Fibroblast of lung (primary cell): ENCODE measurements around the gene EPB41L1. TPM values are rescaled to one million over a fixed set of nuclear protein-coding genes. Genes with fewer than 3 reads are reported as not detected.
A peak's percentile ranks its signal among the peaks of the same experiment; 100 is the strongest.

Source experiments
- DNase-seq, 2 donors: peaks; one replicate each; pipeline versions ENCODE4 v3.0.0 to v3.0.0-alpha.2; 2010; ENCODE audit warnings: low read depth in 2 of 2
- H2AFZ ChIP-seq: 2 replicates; pipeline ENCODE4 v1.5.1; 2012; ENCODE audit warnings: low read length, control low read depth, inconsistent platforms
- H3K27ac ChIP-seq: 2 replicates; pipeline ENCODE4 v1.5.1; 2011; ENCODE audit warnings: low read length, control low read depth; ENCODE audit not compliant: insufficient read depth
- H3K27me3 ChIP-seq: 2 replicates; pipeline ENCODE4 v1.5.1; 2011; ENCODE audit warnings: mild to moderate bottlenecking, low read length; ENCODE audit not compliant: control insufficient read depth, insufficient read depth
- H3K36me3 ChIP-seq: 2 replicates; pipeline ENCODE4 v1.5.1; 2011; ENCODE audit warnings: low read length; ENCODE audit not compliant: control insufficient read depth, insufficient read depth
- H3K4me1 ChIP-seq: 2 replicates; pipeline ENCODE4 v1.5.1; 2011; ENCODE audit warnings: low read length; ENCODE audit not compliant: control insufficient read depth, insufficient read depth; ENCODE audit errors: extremely low read depth
- H3K4me2 ChIP-seq: 2 replicates; pipeline ENCODE4 v1.5.1; 2011; ENCODE audit warnings: low read length, control low read depth; ENCODE audit not compliant: insufficient read depth; ENCODE audit errors: extremely low read depth
- H3K4me3 ChIP-seq, 4 experiments: fragments of 200-600 bp in 1 of 4; sonication (generic) in 1 of 4; replicated peaks in 1 of 4; 2 replicates each; pipeline ENCODE4 v1.5.1; 2011 to 2016; ENCODE audit warnings: low read length in 4 of 4, low read depth in 3 of 4, mild to moderate bottlenecking in 3 of 4, control low read depth in 2 of 4, inconsistent platforms in 1 of 4, mixed read lengths in 1 of 4; ENCODE audit not compliant: insufficient read depth in 1 of 4; ENCODE audit errors: control extremely low read depth in 1 of 4
- H3K79me2 ChIP-seq: 2 replicates; pipeline ENCODE4 v1.5.1; 2012; ENCODE audit warnings: mild to moderate bottlenecking, low read length, inconsistent platforms; ENCODE audit not compliant: control insufficient read depth, insufficient read depth
- H3K9ac ChIP-seq: 2 replicates; pipeline ENCODE4 v1.5.1; 2011; ENCODE audit warnings: mild to moderate bottlenecking, low read length, control low read depth; ENCODE audit not compliant: insufficient read depth
- H3K9me3 ChIP-seq: 2 replicates; pipeline ENCODE4 v1.5.1; 2012; ENCODE audit warnings: low read depth, low read length; ENCODE audit not compliant: control insufficient read depth, insufficient read depth
- H4K20me1 ChIP-seq: 2 replicates; pipeline ENCODE4 v1.5.1; 2011; ENCODE audit warnings: low read length; ENCODE audit not compliant: control insufficient read depth, insufficient read depth; ENCODE audit errors: extremely low read depth
- CTCF ChIP-seq, 2 donors: IDR thresholded peaks in 1 of 2; conservative IDR thresholded peaks in 1 of 2; 1 replicate in 1 of 2; 2 replicates in 1 of 2; pipeline ENCODE4 v1.5.1; 2011 to 2012; ENCODE audit warnings: low read length in 2 of 2, control low read depth in 1 of 2, inconsistent platforms in 1 of 2, low read depth in 1 of 2, mild to moderate bottlenecking in 1 of 2
- EZH2 ChIP-seq: IDR thresholded peaks from 2 replicates; pipeline ENCODE4 v1.5.1; 2012; ENCODE audit warnings: low read length, control low read depth, mild to moderate bottlenecking; ENCODE audit errors: missing control alignments
- polyA minus RNA-seq: library from RNA; depleted of rRNA, polyadenylated mRNA; stranded (reverse); fragments of >200 nt; gene quantifications from 2 replicates; pipeline ENCODE4 v1.2.3, GENCODE V29; 2011; ENCODE audit warnings: low replicate concordance
- polyA plus RNA-seq, 2 donors: library from polyadenylated mRNA; depleted of rRNA in 1 of 2; stranded (reverse) in 1 of 2; unstranded in 1 of 2; fragments of >200 nt; gene quantifications; 2 replicates each; pipeline ENCODE4 v1.2.1, GENCODE V29; 2011 to 2012; ENCODE audit warnings: missing spikeins in 1 of 2
- total RNA-seq: library from RNA; depleted of rRNA; stranded (reverse); fragments of >200 nt; gene quantifications from 2 replicates; pipeline ENCODE4 v1.2.1, GENCODE V29; 2014

Gene EPB41L1
- total RNA-seq (10.3 and 17.0 TPM in 2 replicates), polyA plus RNA-seq (13.9 and 16.2 TPM in 2 replicates), polyA minus RNA-seq (34.4 and 69.5 TPM in 2 replicates)
- 17.5 and 27.4 TPM in 2 replicates for polyA plus RNA-seq (2012)

GRCh38 chr20:36154700-36155628 is at the start of gene EPB41L1:
EPB41L1 (plus strand) TSS chr20:36154740; CDS start chr20:36173778, 19,038 bp downstream.
- Histone ChIP-seq H3K79me2 (no peaks in the 10 kb centered on the region), H3K27ac (no peak within 1 kb of the TSS), H3K4me3 (peak within 1 kb of the TSS; percentile 50 to 77 (median 58)), H3K36me3 (no peaks in the 10 kb centered on the region), H3K9me3 (no peaks in the 10 kb centered on the region), H3K4me2 (peak within 1 kb of the TSS; percentile 79), H3K4me1 (peaks cover 7% of the 10 kb centered on the region), H3K27me3 (no peaks in the 10 kb centered on the region), H4K20me1 (no peaks in the 10 kb centered on the region), H3K9ac (peak within 1 kb of the TSS; percentile 57), H2AFZ (peak within 1 kb of the TSS; percentile 66)
- no peak for TF ChIP-seq EZH2
- no peak for TF ChIP-seq CTCF (conservative IDR thresholded peaks at IDR 0.05 in 1 of 2, IDR thresholded peaks at IDR 0.05 in 1 of 2; ENCODE audit: low read depth in 1 of 2, low read length in 2 of 2)
- no peak for DNase-seq

- Histone ChIP-seq H3K79me2 (no peaks in the 10 kb centered on the region), H3K9ac (no peak overlapping the region), H3K9me3 (no peaks in the 10 kb centered on the region), H3K4me2 (no peak overlapping the region), H3K27me3 (no peaks in the 10 kb centered on the region), H3K4me1 (no peaks in the 10 kb centered on the region), H4K20me1 (no peaks in the 10 kb centered on the region), H3K27ac (no peak overlapping the region), H3K4me3 (no peak overlapping the region), H3K36me3 (no peaks in the 10 kb centered on the region), H2AFZ (no peak overlapping the region)
- TF ChIP-seq CTCF (conservative IDR thresholded peaks at IDR 0.05 in 1 of 2, IDR thresholded peaks at IDR 0.05 in 1 of 2; ENCODE audit: low read depth in 1 of 2, low read length in 2 of 2) (no peak), EZH2 (no peak)
- no peak for DNase-seq
Observed at GRCh38 chr20:36104856-36105255, 49.7 kb upstream of the EPB41L1 start.

- Histone ChIP-seq H3K9me3 (no peaks in the 10 kb centered on the region), H3K4me3 (no peak overlapping the region), H3K27ac (no peak overlapping the region), H3K79me2 (no peaks in the 10 kb centered on the region), H3K36me3 (no peaks in the 10 kb centered on the region), H3K4me2 (no peak overlapping the region), H4K20me1 (no peaks in the 10 kb centered on the region), H3K4me1 (no peaks in the 10 kb centered on the region), H3K27me3 (no peaks in the 10 kb centered on the region), H3K9ac (no peak overlapping the region), H2AFZ (no peak overlapping the region)
- TF ChIP-seq EZH2 (no peak), CTCF (conservative IDR thresholded peaks at IDR 0.05 in 1 of 2, IDR thresholded peaks at IDR 0.05 in 1 of 2; ENCODE audit: low read depth in 1 of 2, low read length in 2 of 2) (no peak)
- DNase-seq, result no peak
Observed at GRCh38 chr20:36105711-36106226, 48.8 kb upstream of the EPB41L1 start.
